AG04450 (cell line): ENCODE measurements around the gene YPEL3. TPM values are rescaled to one million over a fixed set of nuclear protein-coding genes. Genes with fewer than 3 reads are reported as not detected.

Experiments
- CTCF ChIA-PET: fragments of 300-600, 350-600 bp; formaldehyde crosslinking; extraction: SDS; loops from one replicate; lab custom pipeline; 2022; ENCODE audit warnings: antibody characterized with exemption, inconsistent platforms; lab: Charles Lee
- POLR2A ChIA-PET: fragments of 350-600 bp; formaldehyde crosslinking; extraction: SDS; loops from one replicate; lab custom pipeline; 2021; ENCODE audit warnings: antibody characterized with exemption, inconsistent platforms; lab: Yijun Ruan, JAX
- DNase-seq: peaks from one replicate; pipeline ENCODE4 v3.0.0-alpha.2; 2011; ENCODE audit warnings: low read depth, low spot score
- H3K27ac ChIP-seq: one replicate; pipeline ENCODE4 v1.5.1; 2012; ENCODE audit warnings: low read depth, low read length, control low read depth
- H3K27me3 ChIP-seq: one replicate; pipeline ENCODE4 v1.6.0; 2012; ENCODE audit warnings: low read length; ENCODE audit not compliant: control insufficient read depth, insufficient read depth
- H3K4me3 ChIP-seq: 2 replicates; pipeline ENCODE4 v1.5.1; 2011; ENCODE audit warnings: mild to moderate bottlenecking, low read depth, low read length, control low read depth
- H3K9me3 ChIP-seq: 2 replicates; pipeline ENCODE4 v1.5.1; 2012; ENCODE audit warnings: low read length; ENCODE audit not compliant: control insufficient read depth, insufficient read depth
- CTCF ChIP-seq: IDR thresholded peaks from 2 replicates; pipeline ENCODE4 v1.5.1; 2011; ENCODE audit warnings: low read depth, low read length, control low read depth, inconsistent platforms
- polyA plus RNA-seq: library from polyadenylated mRNA; depleted of rRNA; stranded (reverse); fragments of >200 nt; gene quantifications from 2 replicates; pipeline ENCODE4 v1.2.3, GENCODE V29; 2011

The YPEL3 gene
- polyA plus RNA-seq, 1 experiment = 15.6 TPM

DNA sequence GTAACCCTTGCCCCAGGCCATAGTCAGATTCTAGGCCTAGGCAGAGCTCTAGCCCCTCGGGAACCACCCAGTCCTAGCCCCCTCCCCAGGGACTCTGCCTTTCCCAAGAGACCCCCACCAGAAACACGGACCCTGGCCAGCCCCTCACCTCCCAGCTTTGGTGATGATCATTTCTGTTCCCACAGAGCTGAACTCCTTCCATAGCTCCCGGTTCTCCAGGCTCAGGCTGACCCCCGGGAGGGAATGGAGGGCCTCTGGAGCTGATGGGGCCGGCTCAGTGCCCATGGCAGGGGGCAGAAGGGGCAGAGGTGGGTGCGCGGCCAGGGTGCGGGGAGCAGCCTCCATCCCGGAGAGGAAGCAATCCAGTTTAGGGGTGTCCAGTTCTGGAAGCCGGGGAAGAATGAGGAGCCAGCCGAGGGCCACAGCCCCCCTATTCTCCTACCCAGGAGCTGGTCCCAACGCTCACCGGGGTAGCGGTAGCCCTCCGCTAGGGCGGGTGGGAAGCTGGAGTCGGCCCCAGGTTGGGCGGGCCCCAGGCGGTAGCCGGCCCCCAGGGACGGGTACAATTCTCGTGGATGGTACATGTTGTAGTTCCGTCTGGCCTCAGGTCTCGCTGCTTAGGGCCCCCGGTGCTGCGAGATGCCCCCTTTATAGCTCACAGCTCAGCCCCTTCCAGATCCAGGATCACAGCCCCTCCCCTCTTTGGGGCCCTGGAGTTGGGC lies 5.2 kb downstream of the YPEL3 start:
- no peak for TF ChIP-seq CTCF
- ChIA-PET POLR2A (interaction anchor here (0.7 to 3.9 kb wide), 5 partner anchors 10 to 327 kb away, joined by 3 to 26 read pairs (median 4); partner anchors contain the start of gene ALDOA), CTCF (interaction anchor here (0.8 to 1.9 kb wide), 7 partner anchors 9 to 603 kb away, joined by 3 to 19 read pairs (median 7); partner anchors contain the start of gene ZNF771)
- DNase-seq = no peak
- Histone ChIP-seq H3K9me3 (no peaks in the 10 kb centered on the region; the same call in 1 of the 2 replicates), H3K27me3 (no peaks in the 10 kb centered on the region), H3K4me3 (no peak overlapping the region), H3K27ac (no peak overlapping the region)

DNA sequence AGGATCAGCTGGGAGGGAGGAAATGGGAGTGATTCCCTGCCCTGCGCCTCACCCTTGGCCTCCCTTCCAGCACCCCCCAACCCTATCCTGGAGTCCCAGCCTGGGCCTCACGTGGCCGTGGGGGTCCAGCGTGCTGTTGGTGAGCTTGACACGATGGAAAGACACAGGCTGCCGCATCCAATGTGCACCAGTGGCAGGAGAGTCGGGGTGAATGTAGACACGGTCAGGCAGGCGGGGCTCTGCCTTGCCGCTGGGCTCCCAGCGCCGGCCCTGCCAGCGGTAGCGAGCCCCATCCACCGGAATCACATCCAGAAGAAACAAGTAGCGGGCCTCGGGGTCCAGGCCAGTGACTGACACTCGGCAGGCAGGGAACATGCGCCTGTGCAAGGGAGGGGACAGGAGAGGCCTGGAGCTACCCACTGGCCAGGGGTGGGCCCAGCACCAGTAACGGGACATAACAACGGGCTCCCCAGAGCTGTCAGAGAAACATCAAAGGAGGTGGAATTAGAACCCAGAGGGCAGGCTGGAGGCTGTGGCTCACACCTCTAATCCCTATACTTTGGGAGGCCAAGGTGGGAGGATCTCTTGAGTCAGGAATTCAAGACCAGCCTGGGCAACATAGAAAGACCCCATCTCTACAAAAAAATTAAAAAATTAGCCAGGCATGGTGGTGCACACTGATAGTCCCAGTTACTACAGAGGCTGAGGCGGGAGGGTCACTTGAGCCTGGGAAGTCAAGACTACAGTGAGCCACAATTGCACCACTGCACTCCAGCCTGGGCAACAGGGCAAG lies 7.0 kb downstream of the YPEL3 start:
- no peak overlapping the region for H3K4me3 ChIP-seq
- no peaks in the 10 kb centered on the region; the same call in 1 of the 2 replicates for H3K9me3 ChIP-seq
- CTCF ChIA-PET = interaction anchor here (0.6 kb wide), 1 partner anchor 58 kb away, joined by 5 read pairs; the partner anchor contains the start of gene TLCD3B
- no peak for TF ChIP-seq CTCF
- H3K27me3 ChIP-seq = no peaks in the 10 kb centered on the region
- no peak overlapping the region for H3K27ac ChIP-seq
- POLR2A ChIA-PET = interaction anchor here (0.9 kb wide), 1 partner anchor 17 kb away, joined by 3 read pairs; no protein-coding TSS in a partner anchor
- DNase-seq = no peak

DNA sequence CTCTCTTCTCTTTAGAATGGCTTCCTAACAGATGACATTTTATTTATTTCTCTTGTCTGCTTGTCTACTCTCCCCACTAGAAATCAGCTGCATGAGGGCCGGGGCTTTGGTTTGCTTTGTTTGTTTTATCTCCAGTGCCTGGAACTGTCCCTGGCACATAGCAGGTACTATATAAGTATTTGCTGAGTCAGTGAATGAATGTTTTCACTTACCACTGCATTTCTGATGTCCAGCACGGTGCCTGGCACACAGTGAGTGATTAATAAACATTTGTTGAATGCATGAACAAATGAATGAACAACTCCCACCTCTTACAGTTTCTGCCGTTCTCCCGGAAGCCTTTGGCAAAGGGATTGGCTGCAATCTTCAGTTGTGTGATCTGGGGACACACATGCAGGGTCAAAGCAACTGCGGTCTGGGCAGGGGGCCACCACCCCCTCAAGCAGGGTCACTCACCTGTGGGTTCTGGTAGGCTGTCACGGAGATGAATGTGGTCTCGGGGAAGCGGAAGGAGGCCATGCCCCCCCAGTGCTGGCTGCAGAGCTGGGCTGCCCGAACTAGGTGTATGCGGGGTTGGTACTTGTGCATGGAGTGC lies 7.7 kb downstream of the YPEL3 start:
- Histone ChIP-seq H3K27ac (no peak overlapping the region), H3K27me3 (no peaks in the 10 kb centered on the region), H3K9me3 (no peaks in the 10 kb centered on the region; the same call in 1 of the 2 replicates), H3K4me3 (no peak overlapping the region)
- ChIA-PET CTCF (no interaction called here), POLR2A (interaction anchor here (0.9 kb wide), 1 partner anchor 16 kb away, joined by 3 read pairs; no protein-coding TSS in a partner anchor)
- no peak for TF ChIP-seq CTCF
- no peak for DNase-seq

GRCh38 chr16:30087181-30087898 lies 8.7 kb downstream of the YPEL3 start:
- ChIA-PET CTCF (no interaction called here), POLR2A (interaction anchor here (0.6 kb wide), 1 partner anchor 13 kb away, joined by 8 read pairs; no protein-coding TSS in a partner anchor)
- DNase-seq = no peak
- H3K27me3 ChIP-seq = no peaks in the 10 kb centered on the region
- no peak overlapping the region for H3K27ac ChIP-seq
- TF ChIP-seq CTCF = no peak
- no peaks in the 10 kb centered on the region; the same call in 1 of the 2 replicates for H3K9me3 ChIP-seq
- no peak overlapping the region for H3K4me3 ChIP-seq
